ENCODE results near the gene OR5H14. TPM values are rescaled to one million over a fixed set of nuclear protein-coding genes. Genes with fewer than 3 reads are reported as not detected.
"Not testable (repeated sequence)": the region's sequence is repeated elsewhere in the genome, so short reads cannot be mapped to it uniquely, and the experiment has no call there.

OR5H14 gene
- total RNA-seq, 1 experiment from 2014 or later = not detected

DNA sequence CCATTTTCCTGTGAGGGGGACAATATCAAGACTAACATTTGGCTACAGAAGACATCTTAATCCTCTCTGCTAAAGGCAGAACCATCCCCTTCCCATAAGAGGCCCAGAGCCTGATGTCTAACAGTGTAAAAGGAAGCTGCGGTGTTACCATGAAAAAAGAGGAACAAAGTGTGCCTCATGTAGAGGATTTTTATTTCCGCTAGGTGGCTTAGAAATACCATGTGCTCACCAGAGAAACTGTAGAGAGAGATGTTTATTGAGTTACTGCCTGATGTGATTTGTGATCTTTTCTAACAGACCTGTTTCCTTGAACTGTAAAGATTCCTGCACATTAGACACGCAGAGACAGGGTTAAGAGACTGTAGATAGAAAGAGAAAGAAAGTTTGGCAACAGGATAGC is 41.3 kb downstream of the OR5H14 start:
- DNase-seq (ENCODE audit: low read depth, low spot score) = no peak
- Histone ChIP-seq H3K36me3 (ENCODE audit: control insufficient read depth, insufficient read depth, low read length) (no peaks in the 10 kb centered on the region), H3K4me3 (ENCODE audit: low read depth in 2 of 2, low read length in 2 of 2) (no peak overlapping the region), H3K27ac (ENCODE audit: low read length) (no peak overlapping the region), H3K27me3 (ENCODE audit: control insufficient read depth, insufficient read depth, low read length) (no peaks in the 10 kb centered on the region), H3K9me3 (ENCODE audit: control insufficient read depth, insufficient read depth, low read depth, low read length) (no peaks in the 10 kb centered on the region), H3K4me1 (ENCODE audit: control insufficient read depth, insufficient read depth, low read length) (no peaks in the 10 kb centered on the region)
- ChIA-PET CTCF (no interaction called here), POLR2A (no interaction called here)
- TF ChIP-seq CTCF (IDR thresholded peaks at IDR 0.05) = peak; percentile 40; the same call in 1 of the 2 replicates
- TF ChIP-seq SIN3A (IDR thresholded peaks at IDR 0.05; ENCODE audit: borderline replicate concordance, insufficient read depth, low read depth, low read length) = no peak
- peak; percentile 66; the same call in 1 of the 2 replicates for ATAC-seq
- in situ Hi-C loops (cut with HindIII; ENCODE audit: low pct_unique_long_range_greater_than_20kb, low sequenced_read_pairs) = no loop called here
- BruUV-seq (replicated peaks) = no TSS peak
- intact Hi-C loops (cut with micrococcal nuclease; ENCODE audit: unreplicated experiment) = loop anchor here (2.0 kb wide), 2 partner anchors 140 to 150 kb away; no protein-coding TSS in a partner anchor

DNA sequence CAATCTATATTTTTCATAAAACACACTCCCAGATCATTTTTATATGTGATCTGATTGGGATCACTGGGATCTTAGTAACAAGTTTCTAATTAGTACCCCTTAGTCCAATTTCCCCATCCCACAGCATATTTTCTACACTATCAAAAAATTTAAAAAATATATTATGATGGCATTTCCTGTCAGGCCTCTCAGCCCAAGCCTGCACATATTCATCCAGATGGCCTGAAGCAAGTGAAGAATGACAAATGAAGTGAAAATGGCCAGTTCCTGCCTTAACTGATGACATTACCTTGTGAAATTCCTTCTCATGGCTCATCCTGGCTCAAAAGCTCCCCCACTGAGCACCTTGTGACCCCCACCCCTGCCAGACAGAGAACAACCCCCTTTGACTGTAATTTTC is 43.6 kb downstream of the OR5H14 start:
- in situ Hi-C loops (cut with HindIII; ENCODE audit: low pct_unique_long_range_greater_than_20kb, low sequenced_read_pairs); H3K27me3 ChIP-seq (ENCODE audit: control insufficient read depth, insufficient read depth, low read length); DNase-seq (ENCODE audit: low read depth, low spot score); H3K36me3 ChIP-seq (ENCODE audit: control insufficient read depth, insufficient read depth, low read length); H3K27ac ChIP-seq (ENCODE audit: low read length); POLR2A ChIA-PET; H3K4me1 ChIP-seq (ENCODE audit: control insufficient read depth, insufficient read depth, low read length); BruUV-seq (replicated peaks); ATAC-seq; intact Hi-C loops (cut with micrococcal nuclease; ENCODE audit: unreplicated experiment); H3K9me3 ChIP-seq (ENCODE audit: control insufficient read depth, insufficient read depth, low read depth, low read length); H3K4me3 ChIP-seq (ENCODE audit: low read depth in 2 of 2, low read length in 2 of 2); CTCF ChIA-PET: not testable (repeated sequence)

- BruUV-seq (replicated peaks); in situ Hi-C loops (cut with HindIII; ENCODE audit: low pct_unique_long_range_greater_than_20kb, low sequenced_read_pairs); ATAC-seq; H3K27ac ChIP-seq (ENCODE audit: low read length); H3K27me3 ChIP-seq (ENCODE audit: control insufficient read depth, insufficient read depth, low read length); H3K9me3 ChIP-seq (ENCODE audit: control insufficient read depth, insufficient read depth, low read depth, low read length); CTCF ChIA-PET; intact Hi-C loops (cut with micrococcal nuclease; ENCODE audit: unreplicated experiment); DNase-seq (ENCODE audit: low read depth, low spot score); H3K36me3 ChIP-seq (ENCODE audit: control insufficient read depth, insufficient read depth, low read length); H3K4me3 ChIP-seq (ENCODE audit: low read depth in 2 of 2, low read length in 2 of 2); POLR2A ChIA-PET; H3K4me1 ChIP-seq (ENCODE audit: control insufficient read depth, insufficient read depth, low read length): not testable (repeated sequence)
Measured at GRCh38 chr3:98196293-98196692, 49.0 kb downstream of the OR5H14 start.

- TF ChIP-seq TCF7L2 (IDR thresholded peaks at IDR 0.05; ENCODE audit: low read depth, low read length) = no peak
- TF ChIP-seq CTCF (IDR thresholded peaks at IDR 0.05) = no peak
- no peak for TF ChIP-seq POLR2AphosphoS5 (IDR thresholded peaks at IDR 0.05; ENCODE audit: low read depth, low read length)
- TF ChIP-seq REST (IDR thresholded peaks at IDR 0.05; ENCODE audit: insufficient read depth in 1 of 2, low read depth in 2 of 2, low read length in 1 of 2) = no peak
- no peak for TF ChIP-seq SIN3A (IDR thresholded peaks at IDR 0.05; ENCODE audit: borderline replicate concordance, insufficient read depth, low read depth, low read length)
Measured at GRCh38 chr3:98199020-98199419, 51.7 kb downstream of the OR5H14 start.

More at GRCh38 chr3:98199020-98199419, 51.7 kb downstream of the OR5H14 start:
- Histone ChIP-seq H3K36me3 (ENCODE audit: control insufficient read depth, insufficient read depth, low read length) (no peaks in the 10 kb centered on the region), H3K4me1 (ENCODE audit: control insufficient read depth, insufficient read depth, low read length) (no peaks in the 10 kb centered on the region), H3K27ac (ENCODE audit: low read length) (no peak overlapping the region), H3K4me3 (ENCODE audit: low read depth in 2 of 2, low read length in 2 of 2) (no peak overlapping the region), H3K9me3 (ENCODE audit: control insufficient read depth, insufficient read depth, low read depth, low read length) (no peaks in the 10 kb centered on the region), H3K27me3 (ENCODE audit: control insufficient read depth, insufficient read depth, low read length) (no peaks in the 10 kb centered on the region)
- DNase-seq (ENCODE audit: low read depth, low spot score) = no peak
- POLR2A ChIA-PET = no interaction called here
- BruUV-seq (replicated peaks) = no TSS peak
- no peak for ATAC-seq
- intact Hi-C loops (cut with micrococcal nuclease; ENCODE audit: unreplicated experiment) = no loop called here
- in situ Hi-C loops (cut with HindIII; ENCODE audit: low pct_unique_long_range_greater_than_20kb, low sequenced_read_pairs) = no loop called here
- CTCF ChIA-PET = no interaction called here
